Esophagus squamous epithelium (tissue), 4 donors: ENCODE data around the gene SH3BP5L.

ENCODE experiments used
- POLR2A ChIP-seq, 4 donors: fragments of 450-650 bp; IDR thresholded peaks; one replicate each; pipeline ENCODE4 v1.6.1; 2017; ENCODE audit warnings: antibody characterized with exemption in 4 of 4, mild to moderate bottlenecking in 4 of 4, moderate library complexity in 3 of 4
- TF ChIP-seq, protein P1 (sequence below), 6 experiments: fragments of 450-650 bp in 4 of 6; fragments of 200-600 bp in 2 of 6; sonication (generic) in 2 of 6; IDR thresholded peaks; one replicate each; pipeline ENCODE4 v1.5.1; 2016 to 2019; ENCODE audit warnings: antibody characterized with exemption in 6 of 6, mild to moderate bottlenecking in 4 of 6, moderate library complexity in 4 of 6

DNA sequence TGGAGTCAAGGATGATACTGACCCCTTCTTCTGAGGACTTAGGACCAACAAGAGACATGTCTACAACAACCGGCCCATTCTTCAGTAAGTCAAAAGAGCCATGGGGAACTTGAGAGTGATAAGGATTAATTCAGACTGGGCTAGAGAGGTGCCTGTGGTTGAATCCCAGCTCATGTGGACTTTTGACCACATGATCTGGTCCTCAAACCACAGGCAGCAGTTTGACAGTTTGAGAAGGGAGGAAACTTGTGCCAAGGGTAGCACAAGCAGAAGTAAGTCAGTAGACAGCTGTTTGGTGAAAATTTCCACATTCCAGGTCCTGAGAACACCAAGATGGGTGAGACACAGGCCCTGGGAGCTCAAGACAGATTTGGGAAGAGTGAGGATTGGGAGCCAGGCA lies 19.8 kb downstream of the SH3BP5L start:
- TF ChIP-seq, protein P1, sequence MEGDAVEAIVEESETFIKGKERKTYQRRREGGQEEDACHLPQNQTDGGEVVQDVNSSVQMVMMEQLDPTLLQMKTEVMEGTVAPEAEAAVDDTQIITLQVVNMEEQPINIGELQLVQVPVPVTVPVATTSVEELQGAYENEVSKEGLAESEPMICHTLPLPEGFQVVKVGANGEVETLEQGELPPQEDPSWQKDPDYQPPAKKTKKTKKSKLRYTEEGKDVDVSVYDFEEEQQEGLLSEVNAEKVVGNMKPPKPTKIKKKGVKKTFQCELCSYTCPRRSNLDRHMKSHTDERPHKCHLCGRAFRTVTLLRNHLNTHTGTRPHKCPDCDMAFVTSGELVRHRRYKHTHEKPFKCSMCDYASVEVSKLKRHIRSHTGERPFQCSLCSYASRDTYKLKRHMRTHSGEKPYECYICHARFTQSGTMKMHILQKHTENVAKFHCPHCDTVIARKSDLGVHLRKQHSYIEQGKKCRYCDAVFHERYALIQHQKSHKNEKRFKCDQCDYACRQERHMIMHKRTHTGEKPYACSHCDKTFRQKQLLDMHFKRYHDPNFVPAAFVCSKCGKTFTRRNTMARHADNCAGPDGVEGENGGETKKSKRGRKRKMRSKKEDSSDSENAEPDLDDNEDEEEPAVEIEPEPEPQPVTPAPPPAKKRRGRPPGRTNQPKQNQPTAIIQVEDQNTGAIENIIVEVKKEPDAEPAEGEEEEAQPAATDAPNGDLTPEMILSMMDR (IDR thresholded peaks at IDR 0.05): no peak
- no peak for TF ChIP-seq POLR2A (IDR thresholded peaks at IDR 0.05)
